ENCODE measurements around the gene HAO2.
A peak's percentile ranks its signal among the peaks of the same experiment; 100 is the strongest.

The HAO2 gene

DNA sequence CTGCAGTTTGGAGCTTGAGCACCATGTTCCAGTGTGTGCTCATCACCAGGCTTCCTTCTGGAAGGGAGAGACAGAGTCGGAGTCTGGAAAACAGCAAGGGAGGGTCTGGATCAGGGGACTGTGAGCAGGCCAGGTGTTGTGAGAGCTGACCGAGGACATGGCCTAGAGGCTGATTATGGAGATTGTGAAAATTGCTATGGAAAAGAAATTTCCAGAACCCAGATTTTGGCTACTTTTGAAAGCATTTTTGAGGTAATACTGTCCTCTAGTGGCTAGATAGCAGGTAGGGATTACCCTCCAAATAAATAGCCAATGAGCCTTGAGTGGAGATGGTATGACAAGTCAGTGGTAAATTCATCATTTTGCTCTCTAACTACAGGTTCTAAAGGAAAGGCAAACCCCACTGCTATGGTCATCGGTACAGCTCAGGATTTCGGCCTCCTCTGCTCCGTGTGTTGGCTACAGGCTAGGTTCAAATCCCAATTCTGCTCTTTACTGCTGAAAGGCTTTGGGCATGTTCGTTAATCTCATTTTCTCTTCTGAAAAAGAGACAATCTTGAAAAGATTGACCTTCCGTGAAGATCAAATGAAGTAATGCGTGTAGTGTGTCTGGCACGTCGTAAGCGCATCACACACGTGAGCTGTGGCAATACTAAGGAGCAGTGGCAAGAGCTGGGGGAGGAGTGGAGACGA is 1.0 kb upstream of the HAO2 start:
- no peak overlapping the region for H3K4me3 ChIP-seq (ENCODE audit: low read depth in 1 of 2, low read length in 2 of 2)
- ATAC-seq (ENCODE audit: insufficient read depth, low read depth) (peak; percentile 58; the same call in 1 of the 3 replicates), DNase-seq (no peak)
- no peak overlapping the region for H3K9ac ChIP-seq (ENCODE audit: low read depth, low read length)
- no peaks in the 10 kb centered on the region for H3K79me2 ChIP-seq (ENCODE audit: insufficient read depth, low read length)
- H4K20me1 ChIP-seq (ENCODE audit: insufficient read depth, low read length), result no peaks in the 10 kb centered on the region
- no peaks in the 10 kb centered on the region for H3K36me3 ChIP-seq (ENCODE audit: insufficient read depth, low read length)
- no peak overlapping the region for H2AFZ ChIP-seq (ENCODE audit: low read depth, low read length)
- no peaks in the 10 kb centered on the region for H3K9me3 ChIP-seq (ENCODE audit: insufficient read depth, low read length, severe bottlenecking)
- H3K27ac ChIP-seq (ENCODE audit: low read length), result no peak overlapping the region
- H3K4me1 ChIP-seq (ENCODE audit: insufficient read depth, low read length), result no peaks in the 10 kb centered on the region
- H3K27me3 ChIP-seq (ENCODE audit: insufficient read depth, low read length, poor library complexity), result peaks cover 9% of the 10 kb centered on the region
- no peak overlapping the region for H3K4me2 ChIP-seq (ENCODE audit: insufficient read depth, low read length)
- TF ChIP-seq EZH2 (IDR thresholded peaks at IDR 0.05; ENCODE audit: borderline replicate concordance, low read depth, low read length, severe bottlenecking) (no peak), CTCF (IDR thresholded peaks at IDR 0.05; ENCODE audit: borderline replicate concordance, extremely low read depth, low read length, poor library complexity, severe bottlenecking) (peak; percentile 80)

DNA sequence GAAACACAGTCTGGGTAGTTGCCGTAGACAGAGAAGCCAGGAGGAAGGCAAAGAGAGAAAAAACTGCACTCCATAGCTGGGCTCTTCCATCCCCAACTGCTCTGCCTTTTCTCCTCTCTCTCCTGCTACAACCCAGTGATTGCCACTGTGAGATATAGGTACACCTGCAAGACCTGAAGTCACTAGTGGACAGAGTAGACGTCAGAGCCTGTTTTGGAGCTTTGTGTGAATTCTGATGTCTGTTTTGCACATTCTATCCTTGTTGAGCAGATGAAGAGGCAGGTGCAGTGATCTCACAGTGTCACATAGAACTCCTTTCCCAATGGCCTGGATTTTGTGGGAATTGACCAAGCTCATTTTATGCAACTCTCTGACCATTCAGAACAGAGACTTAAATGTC is 2.2 kb downstream of the HAO2 start:
- no peak overlapping the region for H2AFZ ChIP-seq (ENCODE audit: low read depth, low read length)
- peaks cover 23% of the 10 kb centered on the region for H3K27me3 ChIP-seq (ENCODE audit: insufficient read depth, low read length, poor library complexity)
- H3K36me3 ChIP-seq (ENCODE audit: insufficient read depth, low read length), result no peaks in the 10 kb centered on the region
- no peak overlapping the region for H3K4me3 ChIP-seq (ENCODE audit: low read depth in 1 of 2, low read length in 2 of 2)
- no peak for TF ChIP-seq CTCF (IDR thresholded peaks at IDR 0.05; ENCODE audit: borderline replicate concordance, extremely low read depth, low read length, poor library complexity, severe bottlenecking)
- no peak for TF ChIP-seq EZH2 (IDR thresholded peaks at IDR 0.05; ENCODE audit: borderline replicate concordance, low read depth, low read length, severe bottlenecking)
- no peaks in the 10 kb centered on the region for H4K20me1 ChIP-seq (ENCODE audit: insufficient read depth, low read length)
- H3K9me3 ChIP-seq (ENCODE audit: insufficient read depth, low read length, severe bottlenecking), result no peaks in the 10 kb centered on the region
- no peaks in the 10 kb centered on the region for H3K79me2 ChIP-seq (ENCODE audit: insufficient read depth, low read length)
- H3K4me1 ChIP-seq (ENCODE audit: insufficient read depth, low read length), result no peaks in the 10 kb centered on the region
- no peak overlapping the region for H3K9ac ChIP-seq (ENCODE audit: low read depth, low read length)
- no peak overlapping the region for H3K27ac ChIP-seq (ENCODE audit: low read length)
- no peak overlapping the region for H3K4me2 ChIP-seq (ENCODE audit: insufficient read depth, low read length)
- ATAC-seq (ENCODE audit: insufficient read depth, low read depth) (no peak), DNase-seq (no peak)

- H3K4me3 ChIP-seq (ENCODE audit: low read depth in 1 of 2, low read length in 2 of 2), result no peak overlapping the region
Observed at GRCh38 chr1:119371815-119372214, 3.2 kb downstream of the HAO2 start.

More at GRCh38 chr1:119371815-119372214, 3.2 kb downstream of the HAO2 start:
- H3K9ac ChIP-seq (ENCODE audit: low read depth, low read length), result no peak overlapping the region
- no peaks in the 10 kb centered on the region for H3K36me3 ChIP-seq (ENCODE audit: insufficient read depth, low read length)
- no peak for TF ChIP-seq CTCF (IDR thresholded peaks at IDR 0.05; ENCODE audit: borderline replicate concordance, extremely low read depth, low read length, poor library complexity, severe bottlenecking)
- no peak for TF ChIP-seq EZH2 (IDR thresholded peaks at IDR 0.05; ENCODE audit: borderline replicate concordance, low read depth, low read length, severe bottlenecking)
- H3K9me3 ChIP-seq (ENCODE audit: insufficient read depth, low read length, severe bottlenecking), result no peaks in the 10 kb centered on the region
- DNase-seq (no peak), ATAC-seq (ENCODE audit: insufficient read depth, low read depth) (no peak)
- H3K27ac ChIP-seq (ENCODE audit: low read length), result no peak overlapping the region
- peaks cover 23% of the 10 kb centered on the region for H3K27me3 ChIP-seq (ENCODE audit: insufficient read depth, low read length, poor library complexity)
- H3K4me1 ChIP-seq (ENCODE audit: insufficient read depth, low read length), result no peaks in the 10 kb centered on the region
- no peaks in the 10 kb centered on the region for H3K79me2 ChIP-seq (ENCODE audit: insufficient read depth, low read length)
- no peaks in the 10 kb centered on the region for H4K20me1 ChIP-seq (ENCODE audit: insufficient read depth, low read length)
- no peak overlapping the region for H2AFZ ChIP-seq (ENCODE audit: low read depth, low read length)
- H3K4me2 ChIP-seq (ENCODE audit: insufficient read depth, low read length), result no peak overlapping the region
